Stomach (tissue), 9 donors: ENCODE results near the gene ZBTB46. TPM values are rescaled to one million over a fixed set of nuclear protein-coding genes. Genes with fewer than 3 reads are reported as not detected.

ENCODE experiments used
- DNase-seq, 2 donors: peaks; one replicate each; pipeline versions ENCODE4 v3.0.0 to v3.0.0-alpha.2; 2013 to 2019
- H3K27ac ChIP-seq, 5 donors: fragments of 200-600 bp in 4 of 5; sonication (generic) in 4 of 5; one replicate each; pipeline ENCODE4 v1.5.1; 2013 to 2019; ENCODE audit warnings: mild to moderate bottlenecking in 1 of 5, moderate library complexity in 1 of 5
- H3K27me3 ChIP-seq, 3 donors: fragments of 200-600 bp; sonication (generic); one replicate each; pipeline ENCODE4 v1.5.1; 2017 to 2019; ENCODE audit warnings: mixed run types in 1 of 3
- H3K36me3 ChIP-seq, 4 donors: fragments of 200-600 bp; sonication (generic); 1 replicate in 3 of 4; 2 replicates in 1 of 4; pipeline ENCODE4 v1.5.1; 2016 to 2019
- H3K4me1 ChIP-seq, 4 donors: fragments of 200-600 bp; sonication (generic); one replicate each; pipeline ENCODE4 v1.5.1; 2016 to 2019
- H3K4me3 ChIP-seq, 4 donors: fragments of 200-600 bp; sonication (generic) in 3 of 4; one replicate each; pipeline ENCODE4 v1.5.1; 2016 to 2019; ENCODE audit warnings: mild to moderate bottlenecking in 1 of 4
- H3K9me3 ChIP-seq, 4 donors: fragments of 200-600 bp; sonication (generic); one replicate each; pipeline ENCODE4 v1.5.1; 2016 to 2019
- EP300 ChIP-seq: sonication (generic); formaldehyde crosslinking; IDR thresholded peaks from one replicate; pipeline ENCODE4 v1.6.1; 2017; ENCODE audit warnings: antibody characterized with exemption
- POLR2A ChIP-seq, 4 donors: fragments of 450-650 bp; IDR thresholded peaks; one replicate each; pipeline ENCODE4 v1.6.1; 2016; ENCODE audit warnings: antibody characterized with exemption in 4 of 4, control low read depth in 2 of 4, mild to moderate bottlenecking in 1 of 4, moderate library complexity in 1 of 4
- POLR2AphosphoS5 ChIP-seq, 3 donors: sonication (generic); formaldehyde crosslinking; IDR thresholded peaks; one replicate each; pipeline ENCODE4 v1.6.1; 2016; ENCODE audit warnings: antibody characterized with exemption in 3 of 3
- WGBS, 5 donors: extraction: QIAGEN DNeasy Blood & Tissue Kit in 3 of 5; methylation state at CpG; one replicate each; pipeline versions ENCODE4 v1.1.5 to v1.1.7; 2013 to 2018; 5-methylcytosine and 5-hydroxymethylcytosine counted together
- intact Hi-C: fragments of 100-400 bp; cut with DNase I; formaldehyde crosslinking; loops from one replicate; pipeline ENCODE4 v1.15.1; 2023; ENCODE audit warnings: low total_unique reads
- polyA plus RNA-seq, 3 donors: library from polyadenylated mRNA; stranded (reverse); fragments of 200-250 nt; gene quantifications; one replicate each; pipeline ENCODE4 v1.2.3, GENCODE V29; 2013
- total RNA-seq, 5 donors: library from RNA; depleted of rRNA; stranded (reverse); fragments of >200 nt; gene quantifications; one replicate each; pipeline versions ENCODE4 v1.1.0 to v1.2.3, GENCODE V29; 2014 to 2016
- TF ChIP-seq, protein P1 (sequence below), 7 experiments: fragments of 450-650 bp in 4 of 7; fragments of 200-600 bp in 3 of 7; sonication (generic) in 3 of 7; IDR thresholded peaks; one replicate each; pipeline ENCODE4 v1.5.1; 2016 to 2019; ENCODE audit warnings: antibody characterized with exemption in 7 of 7, control low read depth in 2 of 7, mild to moderate bottlenecking in 1 of 7
- donor health status: healthy with polysubstance abuse.
- donor health status: Bipolar disorder and iron deficiency.
- donor health status: healthy.

ZBTB46 gene
- total and polyA plus RNA-seq, 8 donors, result 0.58 to 13.4 (median 2.5) TPM

DNA sequence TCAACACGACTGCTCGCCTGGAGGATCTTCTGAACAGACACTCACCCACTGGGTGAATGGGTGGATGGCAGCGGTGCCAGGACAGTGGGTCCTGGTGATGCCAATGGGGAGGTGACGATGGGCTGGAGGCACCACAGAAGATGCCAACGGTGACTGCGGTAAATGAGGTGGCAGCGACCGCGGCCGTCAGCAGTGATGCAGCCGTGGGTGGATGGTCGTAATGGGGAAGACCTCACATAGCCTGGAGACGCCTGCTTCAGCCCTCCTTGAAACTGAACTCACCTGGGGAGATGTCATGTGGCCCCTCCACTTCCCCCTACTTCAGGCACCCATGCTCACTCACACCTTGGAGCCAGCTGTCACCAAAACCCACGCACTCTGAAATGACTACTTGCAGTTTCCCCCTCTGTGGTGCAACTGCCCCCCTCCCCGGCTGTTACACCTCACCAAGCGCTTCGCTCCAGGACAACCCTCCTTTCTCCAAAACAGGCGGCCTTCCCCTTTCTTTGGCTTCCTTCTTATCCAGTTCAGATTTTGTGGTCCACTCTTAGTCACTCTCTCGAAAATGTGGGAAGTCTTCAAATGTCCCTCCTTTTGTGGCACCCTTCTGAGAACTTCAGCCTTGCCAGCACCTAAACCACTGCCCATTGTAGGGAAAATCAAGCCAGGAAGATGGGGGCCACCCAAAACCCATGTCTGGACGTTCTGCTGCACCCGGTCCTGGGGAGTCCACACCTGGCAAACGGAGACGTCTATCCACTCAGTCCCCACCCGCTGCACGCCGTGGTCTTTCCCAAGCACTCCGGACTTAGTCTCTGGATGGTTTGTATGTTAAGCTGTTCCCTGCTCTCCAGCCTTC is 19.9 kb upstream of the ZBTB46 start:
- no peak for DNase-seq
- WGBS, 5 donors, result 65 to 78% (median 74%) methylated on average over 20 to 27 of the region's 27 CpGs
- H3K36me3 ChIP-seq, result no peaks in the 10 kb centered on the region
- TF ChIP-seq EP300 (no peak), POLR2AphosphoS5 (IDR thresholded peaks at IDR 0.05) (no peak), POLR2A (IDR thresholded peaks at IDR 0.05) (no peak)
- TF ChIP-seq, protein P1, sequence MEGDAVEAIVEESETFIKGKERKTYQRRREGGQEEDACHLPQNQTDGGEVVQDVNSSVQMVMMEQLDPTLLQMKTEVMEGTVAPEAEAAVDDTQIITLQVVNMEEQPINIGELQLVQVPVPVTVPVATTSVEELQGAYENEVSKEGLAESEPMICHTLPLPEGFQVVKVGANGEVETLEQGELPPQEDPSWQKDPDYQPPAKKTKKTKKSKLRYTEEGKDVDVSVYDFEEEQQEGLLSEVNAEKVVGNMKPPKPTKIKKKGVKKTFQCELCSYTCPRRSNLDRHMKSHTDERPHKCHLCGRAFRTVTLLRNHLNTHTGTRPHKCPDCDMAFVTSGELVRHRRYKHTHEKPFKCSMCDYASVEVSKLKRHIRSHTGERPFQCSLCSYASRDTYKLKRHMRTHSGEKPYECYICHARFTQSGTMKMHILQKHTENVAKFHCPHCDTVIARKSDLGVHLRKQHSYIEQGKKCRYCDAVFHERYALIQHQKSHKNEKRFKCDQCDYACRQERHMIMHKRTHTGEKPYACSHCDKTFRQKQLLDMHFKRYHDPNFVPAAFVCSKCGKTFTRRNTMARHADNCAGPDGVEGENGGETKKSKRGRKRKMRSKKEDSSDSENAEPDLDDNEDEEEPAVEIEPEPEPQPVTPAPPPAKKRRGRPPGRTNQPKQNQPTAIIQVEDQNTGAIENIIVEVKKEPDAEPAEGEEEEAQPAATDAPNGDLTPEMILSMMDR (IDR thresholded peaks at IDR 0.05), result no peak
- peaks cover 3 to 78% (median 41%) of the 10 kb centered on the region in 3 donors for H3K27me3 ChIP-seq
- intact Hi-C loops, result no loop called here
- peaks cover 21 to 47% (median 41%) of the 10 kb centered on the region in 4 donors for H3K4me1 ChIP-seq
- no peak overlapping the region for H3K27ac ChIP-seq
- H3K4me3 ChIP-seq, result no peak overlapping the region
- H3K9me3 ChIP-seq, result no peaks in the 10 kb centered on the region

GRCh38 chr20:63848003-63848911 is 17.2 kb upstream of the ZBTB46 start:
- TF ChIP-seq, protein P1 (IDR thresholded peaks at IDR 0.05), result no peak
- TF ChIP-seq POLR2AphosphoS5 (IDR thresholded peaks at IDR 0.05), result no peak
- no peak for TF ChIP-seq EP300
- TF ChIP-seq POLR2A (IDR thresholded peaks at IDR 0.05), result no peak
- DNase-seq, result no peak
- H3K36me3 ChIP-seq, result no peaks in the 10 kb centered on the region

DNA sequence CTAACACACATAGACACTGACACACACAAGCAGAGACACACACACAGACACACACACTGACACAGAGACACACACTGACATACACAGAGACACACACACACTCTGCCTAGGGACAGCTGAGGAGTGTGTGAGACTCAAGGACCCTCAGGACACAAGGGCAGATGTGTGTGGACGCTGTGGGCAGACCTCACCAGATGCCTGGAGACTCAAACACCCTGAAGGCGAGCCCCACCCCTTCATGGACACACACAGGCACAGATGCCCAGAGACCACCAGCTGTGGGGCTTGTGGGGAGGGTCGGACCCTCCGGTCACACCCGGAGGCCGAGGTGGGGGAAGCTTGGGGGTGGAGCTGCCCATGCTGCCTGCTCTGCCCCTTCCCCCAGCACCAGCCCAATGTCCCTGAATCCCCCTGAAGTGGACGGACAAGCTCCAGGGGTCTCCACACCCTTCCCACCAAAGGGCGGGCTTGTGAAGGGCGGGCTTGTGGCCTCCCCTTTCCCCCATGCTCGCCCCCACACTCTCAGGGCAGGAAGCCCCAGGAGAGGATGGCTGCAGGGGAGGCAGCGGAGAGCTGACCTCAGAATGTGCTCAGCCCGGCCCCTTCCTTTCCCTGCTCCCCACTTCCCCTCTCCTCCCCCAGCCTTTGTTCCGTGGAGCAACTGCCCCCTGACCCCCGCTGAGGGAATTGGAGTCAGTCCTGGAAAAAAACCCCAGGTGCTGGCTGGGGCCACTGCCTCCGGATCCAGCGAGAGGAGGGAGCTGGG is 16.4 kb upstream of the ZBTB46 start:
- H3K4me3 ChIP-seq, result no peak overlapping the region
- peaks cover 8 to 29% (median 20%) of the 10 kb centered on the region in 4 donors for H3K4me1 ChIP-seq
- no peak for TF ChIP-seq POLR2A (IDR thresholded peaks at IDR 0.05)
- TF ChIP-seq, protein P1 (IDR thresholded peaks at IDR 0.05), result no peak
- TF ChIP-seq EP300, result no peak
- no peak for TF ChIP-seq POLR2AphosphoS5 (IDR thresholded peaks at IDR 0.05)
- peak in 1 of 2 donors; percentile 66 for DNase-seq
- peaks cover 3 to 78% (median 44%) of the 10 kb centered on the region in 3 donors for H3K27me3 ChIP-seq
- H3K27ac ChIP-seq, result peak overlapping the region; percentile 9 to 65 (median 40)
- 29 to 49% (median 33%) methylated on average over 8 to 16 of the region's 16 CpGs for WGBS, 5 donors
- no peaks in the 10 kb centered on the region for H3K9me3 ChIP-seq
- no peaks in the 10 kb centered on the region for H3K36me3 ChIP-seq
- intact Hi-C loops, result no loop called here

More at GRCh38 chr20:63848003-63848911, 17.2 kb upstream of the ZBTB46 start:
- Histone ChIP-seq H3K9me3 (no peaks in the 10 kb centered on the region), H3K27me3 (peaks cover 3 to 78% (median 44%) of the 10 kb centered on the region in 3 donors), H3K27ac (peak overlapping the region in 4 of 5 donors; percentile 20 to 65 (median 51)), H3K4me3 (no peak overlapping the region), H3K4me1 (peaks cover 8 to 29% (median 20%) of the 10 kb centered on the region in 4 donors)
- WGBS, 5 donors, result 66 to 86% (median 69%) methylated on average over 15 to 28 of the region's 28 CpGs
- intact Hi-C loops, result no loop called here
